Calu3 (cell line): ENCODE measurements around the gene PIGU. TPM values are rescaled to one million over a fixed set of nuclear protein-coding genes. Genes with fewer than 3 reads are reported as not detected.

Experiments used
- BruUV-seq: library from RNA; stranded (reverse); fragments of 400-500 nt; replicated peaks from 2 replicates; lab custom pipeline; 2021; lab: Mats Ljungman, UMichigan
- CTCF ChIA-PET: fragments of 300-600 bp; sonication (Branson Sonifier 250); formaldehyde crosslinking; loops from one replicate; lab custom pipeline; 2022; ENCODE audit warnings: antibody characterized with exemption; lab: Charles Lee
- DNase-seq: peaks from one replicate; pipeline ENCODE4 v3.0.0; 2022
- H3K27ac Mint-ChIP-seq: one replicate; pipeline ENCODE4 v1.8.0; 2022; ENCODE audit warnings: mixed read lengths; ENCODE audit not compliant: unreplicated experiment
- H3K27me3 Mint-ChIP-seq: one replicate; pipeline ENCODE4 v1.8.0; 2022; ENCODE audit warnings: mixed read lengths; ENCODE audit not compliant: unreplicated experiment
- H3K36me3 Mint-ChIP-seq: one replicate; pipeline ENCODE4 v1.8.0; 2022; ENCODE audit warnings: mild to moderate bottlenecking, moderate library complexity, mixed read lengths; ENCODE audit not compliant: insufficient read depth, unreplicated experiment
- H3K4me1 Mint-ChIP-seq: one replicate; pipeline ENCODE4 v1.8.0; 2022; ENCODE audit warnings: mild to moderate bottlenecking, low read depth, mixed read lengths; ENCODE audit not compliant: unreplicated experiment
- H3K4me3 Mint-ChIP-seq: one replicate; pipeline ENCODE4 v1.8.0; 2022; ENCODE audit warnings: mild to moderate bottlenecking, low read depth, moderate library complexity, mixed read lengths; ENCODE audit not compliant: unreplicated experiment
- H3K9me3 Mint-ChIP-seq: one replicate; pipeline ENCODE4 v1.8.0; 2022; ENCODE audit warnings: low read depth, mixed read lengths; ENCODE audit not compliant: unreplicated experiment
- intact Hi-C: fragments of 100-400 bp; cut with micrococcal nuclease; formaldehyde crosslinking; loops from one replicate; pipeline ENCODE4 v1.10.0; 2022; ENCODE audit not compliant: unreplicated experiment
- total RNA-seq: library from RNA; stranded (reverse); gene quantifications from 2 replicates; pipeline ENCODE4 v1.2.3, GENCODE V29; 2022
- TF ChIP-seq, protein P1 (sequence below): fragments of 200-600 bp; IDR thresholded peaks from one replicate; pipeline ENCODE4 v1.8.0; 2022; ENCODE audit warnings: antibody characterized with exemption; ENCODE audit not compliant: unreplicated experiment

The PIGU gene
- total RNA-seq, 1 experiment from 2014 or later, result 42.8 TPM

DNA sequence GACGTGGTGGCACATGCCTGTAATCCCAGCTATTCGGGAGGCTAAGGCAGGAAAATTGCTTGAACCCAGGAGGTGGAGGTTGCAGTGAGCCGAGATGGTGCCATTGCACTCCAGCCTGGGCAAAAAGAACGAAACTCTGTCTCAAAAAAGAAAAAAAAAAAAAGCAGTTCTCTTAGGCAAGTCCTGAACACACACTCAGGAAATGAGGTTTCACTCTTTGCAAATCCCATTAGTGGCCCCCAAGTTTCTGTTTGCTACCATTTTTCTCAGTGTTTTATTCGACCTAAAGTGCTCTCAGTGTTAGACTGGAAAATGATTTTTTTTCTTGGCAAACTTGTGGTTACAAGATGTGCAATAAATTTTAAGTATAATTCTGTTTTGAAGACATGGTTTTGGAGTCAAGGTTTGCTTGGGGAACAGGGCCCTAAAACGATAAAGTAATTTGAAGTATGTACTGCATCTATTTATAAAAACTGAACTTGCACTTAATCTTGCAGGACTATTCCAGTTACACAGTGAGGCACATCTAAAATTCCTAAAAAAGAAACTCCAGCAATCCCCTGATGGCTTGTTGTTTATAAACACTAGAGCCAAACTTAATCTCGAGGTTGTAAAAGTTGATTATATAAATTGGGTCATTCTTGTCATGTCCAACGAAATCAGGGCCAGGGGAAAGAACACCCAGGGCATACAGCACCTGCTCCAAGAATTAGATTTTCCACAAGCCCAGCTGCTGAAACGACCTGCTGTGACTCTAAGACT, 75.8 kb downstream of the PIGU start:
- TF ChIP-seq, protein P1, sequence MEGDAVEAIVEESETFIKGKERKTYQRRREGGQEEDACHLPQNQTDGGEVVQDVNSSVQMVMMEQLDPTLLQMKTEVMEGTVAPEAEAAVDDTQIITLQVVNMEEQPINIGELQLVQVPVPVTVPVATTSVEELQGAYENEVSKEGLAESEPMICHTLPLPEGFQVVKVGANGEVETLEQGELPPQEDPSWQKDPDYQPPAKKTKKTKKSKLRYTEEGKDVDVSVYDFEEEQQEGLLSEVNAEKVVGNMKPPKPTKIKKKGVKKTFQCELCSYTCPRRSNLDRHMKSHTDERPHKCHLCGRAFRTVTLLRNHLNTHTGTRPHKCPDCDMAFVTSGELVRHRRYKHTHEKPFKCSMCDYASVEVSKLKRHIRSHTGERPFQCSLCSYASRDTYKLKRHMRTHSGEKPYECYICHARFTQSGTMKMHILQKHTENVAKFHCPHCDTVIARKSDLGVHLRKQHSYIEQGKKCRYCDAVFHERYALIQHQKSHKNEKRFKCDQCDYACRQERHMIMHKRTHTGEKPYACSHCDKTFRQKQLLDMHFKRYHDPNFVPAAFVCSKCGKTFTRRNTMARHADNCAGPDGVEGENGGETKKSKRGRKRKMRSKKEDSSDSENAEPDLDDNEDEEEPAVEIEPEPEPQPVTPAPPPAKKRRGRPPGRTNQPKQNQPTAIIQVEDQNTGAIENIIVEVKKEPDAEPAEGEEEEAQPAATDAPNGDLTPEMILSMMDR, result no peak
- CTCF ChIA-PET, result interaction anchor here (0.7 kb wide), 1 partner anchor 18 kb away, joined by 3 read pairs; no protein-coding TSS in a partner anchor
- H3K4me3 Mint-ChIP-seq, result no peak overlapping the region
- H3K27ac Mint-ChIP-seq, result no peak overlapping the region
- intact Hi-C loops, result no loop called here
- H3K9me3 Mint-ChIP-seq, result no peaks in the 10 kb centered on the region
- H3K4me1 Mint-ChIP-seq, result no peaks in the 10 kb centered on the region
- no peak for DNase-seq
- no peaks in the 10 kb centered on the region for H3K36me3 Mint-ChIP-seq
- no TSS peak for BruUV-seq
- H3K27me3 Mint-ChIP-seq, result no peaks in the 10 kb centered on the region

DNA sequence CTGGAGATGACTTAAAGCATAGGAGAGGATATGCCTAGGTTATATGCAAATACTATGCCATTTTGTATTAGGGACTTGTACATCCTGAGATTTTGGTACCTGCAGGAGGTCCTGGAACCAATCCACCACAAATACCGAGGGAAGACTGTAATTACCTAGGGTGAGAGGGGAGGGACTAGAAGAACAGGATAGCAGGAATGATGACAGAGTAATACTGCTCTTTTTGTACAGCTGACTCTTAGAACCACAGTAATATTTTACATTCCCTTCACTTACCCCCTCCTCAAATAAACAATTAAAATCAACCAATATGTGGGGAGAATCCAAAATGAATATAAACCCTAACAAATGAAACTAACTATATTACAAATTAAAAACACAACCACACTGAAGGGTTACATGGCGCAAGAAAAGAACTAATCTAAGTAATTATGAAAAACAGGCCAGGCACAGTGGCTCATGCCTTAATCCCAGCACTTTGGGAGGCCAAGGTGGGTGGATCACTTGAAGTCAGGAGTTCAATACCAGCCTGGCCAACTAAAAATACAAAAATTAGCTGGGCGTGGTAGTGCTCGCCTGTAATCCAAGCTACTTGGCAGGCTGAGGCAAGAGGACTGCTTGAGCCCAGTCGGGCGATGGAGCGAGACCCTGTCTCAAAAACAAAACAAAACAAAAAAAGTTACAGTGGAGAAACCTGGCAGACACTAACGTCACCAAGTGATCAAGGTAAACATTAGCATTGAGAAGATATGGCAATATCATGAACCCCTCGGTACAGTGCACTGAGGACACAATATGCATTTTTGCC, 81.3 kb downstream of the PIGU start:
- no peak overlapping the region for H3K27ac Mint-ChIP-seq
- H3K27me3 Mint-ChIP-seq, result no peaks in the 10 kb centered on the region
- intact Hi-C loops, result no loop called here

DNA sequence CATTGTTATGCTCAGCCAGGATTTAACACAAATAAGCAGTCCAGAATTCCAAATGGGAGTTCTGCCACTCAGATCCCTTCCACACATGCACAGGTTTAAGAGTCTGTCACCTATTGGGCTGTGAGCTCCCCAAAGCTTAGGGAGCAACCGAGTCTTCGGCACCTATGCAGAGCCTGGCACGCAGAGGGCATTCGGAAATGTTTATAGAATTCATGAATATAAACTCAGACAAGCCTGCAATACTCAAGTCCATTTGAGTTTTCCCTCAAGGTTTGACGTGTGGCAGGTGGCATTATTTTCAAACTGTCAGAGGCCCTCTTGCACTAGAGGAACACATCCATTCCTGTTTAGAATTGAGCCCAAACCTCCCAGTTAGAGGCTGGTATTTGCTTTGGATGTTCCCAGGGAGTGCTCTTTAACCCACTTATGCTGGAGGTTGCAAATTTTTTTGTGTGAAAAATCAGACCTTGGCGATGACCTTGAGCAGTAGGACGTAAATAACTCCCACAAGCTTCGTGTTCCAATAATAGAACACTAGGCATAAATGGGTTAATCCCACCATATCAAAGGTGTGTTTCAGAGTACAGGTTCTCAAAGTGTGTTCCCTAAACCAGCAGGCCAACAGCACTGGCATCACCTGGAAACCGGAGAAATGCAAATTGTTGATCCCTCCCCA, 90.3 kb downstream of the PIGU start:
- CTCF ChIA-PET, result no interaction called here

More for the DNA sequence above, 81.3 kb downstream of the PIGU start:
- CTCF ChIA-PET, result no interaction called here
- Mint-ChIP-seq H3K4me3 (no peak overlapping the region), H3K36me3 (no peaks in the 10 kb centered on the region), H3K9me3 (no peaks in the 10 kb centered on the region), H3K4me1 (no peaks in the 10 kb centered on the region)
- no peak for DNase-seq
- BruUV-seq, result no TSS peak
- TF ChIP-seq, protein P1, result no peak

DNA sequence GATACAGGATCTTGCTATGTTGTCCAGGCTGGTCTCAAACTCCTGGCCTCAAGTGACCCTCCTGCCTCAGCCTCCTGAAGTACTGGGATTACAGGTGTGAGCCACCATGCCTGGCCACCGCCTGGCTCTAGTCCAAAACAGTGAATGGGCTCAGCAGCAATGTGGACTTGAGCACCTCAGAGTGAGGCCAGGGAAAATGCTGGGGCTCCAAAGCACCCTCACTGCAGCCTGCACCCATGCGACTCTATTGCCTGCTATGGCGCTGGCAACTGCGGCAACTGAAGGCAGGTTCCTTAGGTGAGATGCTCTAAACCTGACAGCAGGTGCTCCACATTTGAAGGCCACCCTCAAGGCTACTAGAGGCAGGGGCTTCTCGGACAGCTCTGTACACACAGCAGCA, 91.9 kb downstream of the PIGU start:
- H3K4me3 Mint-ChIP-seq, result no peak overlapping the region
- no peaks in the 10 kb centered on the region for H3K36me3 Mint-ChIP-seq
- BruUV-seq, result no TSS peak
- DNase-seq, result no peak
- intact Hi-C loops, result no loop called here
- TF ChIP-seq, protein P1, result no peak
- H3K27ac Mint-ChIP-seq, result no peak overlapping the region
- peaks cover 8% of the 10 kb centered on the region for H3K4me1 Mint-ChIP-seq
- CTCF ChIA-PET, result interaction anchor here (0.7 kb wide), 1 partner anchor 8 kb away, joined by 3 read pairs; no protein-coding TSS in a partner anchor
- no peaks in the 10 kb centered on the region for H3K9me3 Mint-ChIP-seq
- H3K27me3 Mint-ChIP-seq, result no peaks in the 10 kb centered on the region

More for the DNA sequence above, 90.3 kb downstream of the PIGU start:
- TF ChIP-seq, protein P1, result no peak
- Mint-ChIP-seq H3K9me3 (no peaks in the 10 kb centered on the region), H3K4me1 (no peaks in the 10 kb centered on the region), H3K27ac (no peak overlapping the region), H3K27me3 (no peaks in the 10 kb centered on the region), H3K4me3 (no peak overlapping the region), H3K36me3 (no peaks in the 10 kb centered on the region)
- intact Hi-C loops, result no loop called here
- no TSS peak for BruUV-seq
- no peak for DNase-seq
